Measurements from ENCODE around the gene COA1.

- TF ChIP-seq, protein P1, sequence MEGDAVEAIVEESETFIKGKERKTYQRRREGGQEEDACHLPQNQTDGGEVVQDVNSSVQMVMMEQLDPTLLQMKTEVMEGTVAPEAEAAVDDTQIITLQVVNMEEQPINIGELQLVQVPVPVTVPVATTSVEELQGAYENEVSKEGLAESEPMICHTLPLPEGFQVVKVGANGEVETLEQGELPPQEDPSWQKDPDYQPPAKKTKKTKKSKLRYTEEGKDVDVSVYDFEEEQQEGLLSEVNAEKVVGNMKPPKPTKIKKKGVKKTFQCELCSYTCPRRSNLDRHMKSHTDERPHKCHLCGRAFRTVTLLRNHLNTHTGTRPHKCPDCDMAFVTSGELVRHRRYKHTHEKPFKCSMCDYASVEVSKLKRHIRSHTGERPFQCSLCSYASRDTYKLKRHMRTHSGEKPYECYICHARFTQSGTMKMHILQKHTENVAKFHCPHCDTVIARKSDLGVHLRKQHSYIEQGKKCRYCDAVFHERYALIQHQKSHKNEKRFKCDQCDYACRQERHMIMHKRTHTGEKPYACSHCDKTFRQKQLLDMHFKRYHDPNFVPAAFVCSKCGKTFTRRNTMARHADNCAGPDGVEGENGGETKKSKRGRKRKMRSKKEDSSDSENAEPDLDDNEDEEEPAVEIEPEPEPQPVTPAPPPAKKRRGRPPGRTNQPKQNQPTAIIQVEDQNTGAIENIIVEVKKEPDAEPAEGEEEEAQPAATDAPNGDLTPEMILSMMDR (IDR thresholded peaks at IDR 0.05) = no peak
- no peak for TF ChIP-seq EP300 (IDR thresholded peaks at IDR 0.05; ENCODE audit: low read depth)
- no peak for TF ChIP-seq POLR2A (IDR thresholded peaks at IDR 0.05)
Measured at GRCh38 chr7:43756368-43757072, 27.2 kb upstream of the COA1 start.
